ENCODE measurements around the gene TNS2. TPM values are rescaled to one million over a fixed set of nuclear protein-coding genes. Genes with fewer than 3 reads are reported as not detected.
"Not testable (repeated sequence)": the region's sequence is repeated elsewhere in the genome, so short reads cannot be mapped to it uniquely, and the experiment has no call there.

TNS2 gene, protein sequence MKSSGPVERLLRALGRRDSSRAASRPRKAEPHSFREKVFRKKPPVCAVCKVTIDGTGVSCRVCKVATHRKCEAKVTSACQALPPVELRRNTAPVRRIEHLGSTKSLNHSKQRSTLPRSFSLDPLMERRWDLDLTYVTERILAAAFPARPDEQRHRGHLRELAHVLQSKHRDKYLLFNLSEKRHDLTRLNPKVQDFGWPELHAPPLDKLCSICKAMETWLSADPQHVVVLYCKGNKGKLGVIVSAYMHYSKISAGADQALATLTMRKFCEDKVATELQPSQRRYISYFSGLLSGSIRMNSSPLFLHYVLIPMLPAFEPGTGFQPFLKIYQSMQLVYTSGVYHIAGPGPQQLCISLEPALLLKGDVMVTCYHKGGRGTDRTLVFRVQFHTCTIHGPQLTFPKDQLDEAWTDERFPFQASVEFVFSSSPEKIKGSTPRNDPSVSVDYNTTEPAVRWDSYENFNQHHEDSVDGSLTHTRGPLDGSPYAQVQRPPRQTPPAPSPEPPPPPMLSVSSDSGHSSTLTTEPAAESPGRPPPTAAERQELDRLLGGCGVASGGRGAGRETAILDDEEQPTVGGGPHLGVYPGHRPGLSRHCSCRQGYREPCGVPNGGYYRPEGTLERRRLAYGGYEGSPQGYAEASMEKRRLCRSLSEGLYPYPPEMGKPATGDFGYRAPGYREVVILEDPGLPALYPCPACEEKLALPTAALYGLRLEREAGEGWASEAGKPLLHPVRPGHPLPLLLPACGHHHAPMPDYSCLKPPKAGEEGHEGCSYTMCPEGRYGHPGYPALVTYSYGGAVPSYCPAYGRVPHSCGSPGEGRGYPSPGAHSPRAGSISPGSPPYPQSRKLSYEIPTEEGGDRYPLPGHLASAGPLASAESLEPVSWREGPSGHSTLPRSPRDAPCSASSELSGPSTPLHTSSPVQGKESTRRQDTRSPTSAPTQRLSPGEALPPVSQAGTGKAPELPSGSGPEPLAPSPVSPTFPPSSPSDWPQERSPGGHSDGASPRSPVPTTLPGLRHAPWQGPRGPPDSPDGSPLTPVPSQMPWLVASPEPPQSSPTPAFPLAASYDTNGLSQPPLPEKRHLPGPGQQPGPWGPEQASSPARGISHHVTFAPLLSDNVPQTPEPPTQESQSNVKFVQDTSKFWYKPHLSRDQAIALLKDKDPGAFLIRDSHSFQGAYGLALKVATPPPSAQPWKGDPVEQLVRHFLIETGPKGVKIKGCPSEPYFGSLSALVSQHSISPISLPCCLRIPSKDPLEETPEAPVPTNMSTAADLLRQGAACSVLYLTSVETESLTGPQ (N-terminal part only)
- total RNA-seq, result 1.7 and 18.3 TPM in 2 replicates

DNA sequence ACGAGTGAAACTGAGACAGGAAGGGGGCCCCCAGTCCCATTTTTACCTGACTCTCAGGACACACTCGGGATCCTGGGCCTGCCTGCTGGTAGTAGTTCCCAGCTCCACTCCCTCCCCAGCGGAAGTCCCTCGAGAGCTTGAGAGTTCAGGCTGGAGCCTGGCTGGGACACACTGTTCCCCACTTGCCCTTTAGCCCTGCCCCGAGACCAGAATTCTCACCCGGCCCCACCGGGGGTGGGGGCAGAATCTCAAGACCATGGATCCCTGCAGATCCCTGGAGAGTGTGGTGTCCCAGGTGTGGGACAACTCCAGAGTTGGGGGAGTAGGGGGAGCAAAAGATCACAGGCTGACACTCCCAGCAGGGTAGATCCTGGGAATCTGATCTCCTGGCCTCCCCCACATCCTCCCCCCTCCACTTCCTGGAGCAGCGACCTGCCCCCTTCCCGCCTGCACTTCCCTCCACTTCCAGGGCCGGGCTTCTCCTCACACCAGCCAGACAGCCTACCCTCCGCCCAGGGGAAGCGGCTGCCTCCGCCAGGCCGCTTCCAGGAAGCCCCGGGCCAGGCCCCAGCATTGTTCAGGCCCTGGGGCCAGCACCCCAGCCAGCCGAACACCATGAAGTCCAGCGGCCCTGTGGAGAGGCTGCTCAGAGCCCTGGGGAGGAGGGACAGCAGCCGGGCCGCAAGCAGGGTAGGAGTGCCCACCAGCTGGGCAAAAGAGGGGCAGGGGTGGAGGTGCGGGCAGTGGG is at the start of gene TNS2:
Gene TNS2, plus strand, starts transcription at position 495 of the 748 bp plus-strand sequence. Its CDS starts 121 bp downstream, at position 616.
- peak; percentile 36 for DNase-seq (ENCODE audit: low read depth)

GRCh38 chr12:53004178-53004577 is 45.7 kb upstream of the TNS2 start:
- DNase-seq (ENCODE audit: low read depth), result peak; percentile 69

GRCh38 chr12:53004582-53004981 is 45.3 kb upstream of the TNS2 start:
- no peak for DNase-seq (ENCODE audit: low read depth)

DNA sequence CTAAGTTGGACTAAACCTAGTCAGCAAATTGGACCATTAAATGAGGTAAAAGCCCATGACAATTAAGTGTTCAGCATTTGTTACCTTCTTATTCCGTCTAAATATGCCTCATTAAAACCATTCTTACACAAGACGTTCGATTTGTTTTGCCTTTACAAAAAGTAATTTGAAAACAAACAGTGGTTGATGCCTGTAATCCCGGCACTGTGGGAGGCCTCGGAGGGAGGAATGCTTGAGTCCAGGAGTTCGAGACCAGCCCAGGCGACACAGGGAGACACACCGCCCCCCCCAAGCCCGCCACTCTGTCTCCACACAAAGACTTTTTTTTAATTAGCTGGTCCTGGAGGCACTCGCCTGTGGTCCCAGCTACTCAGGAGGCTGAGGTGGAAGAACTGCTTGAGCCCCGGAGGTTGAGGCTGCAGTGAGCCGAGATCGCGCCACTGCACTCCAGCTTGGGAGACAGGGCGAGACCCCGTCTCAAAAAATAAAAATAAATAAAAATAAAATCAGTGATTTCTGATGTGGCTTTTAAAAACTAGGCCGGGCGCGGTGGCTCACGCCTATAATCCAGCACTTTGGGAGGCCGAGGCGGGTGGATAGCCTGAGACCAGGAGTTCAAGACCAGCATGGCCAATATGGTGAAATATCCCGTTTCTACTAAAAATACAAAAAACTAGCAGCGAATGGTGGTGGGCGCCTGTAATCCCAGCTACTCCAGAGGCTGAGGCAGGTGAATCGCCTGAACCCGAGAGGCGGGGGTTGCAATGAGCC is 44.5 kb upstream of the TNS2 start:
- DNase-seq (ENCODE audit: low read depth), result no peak

DNA sequence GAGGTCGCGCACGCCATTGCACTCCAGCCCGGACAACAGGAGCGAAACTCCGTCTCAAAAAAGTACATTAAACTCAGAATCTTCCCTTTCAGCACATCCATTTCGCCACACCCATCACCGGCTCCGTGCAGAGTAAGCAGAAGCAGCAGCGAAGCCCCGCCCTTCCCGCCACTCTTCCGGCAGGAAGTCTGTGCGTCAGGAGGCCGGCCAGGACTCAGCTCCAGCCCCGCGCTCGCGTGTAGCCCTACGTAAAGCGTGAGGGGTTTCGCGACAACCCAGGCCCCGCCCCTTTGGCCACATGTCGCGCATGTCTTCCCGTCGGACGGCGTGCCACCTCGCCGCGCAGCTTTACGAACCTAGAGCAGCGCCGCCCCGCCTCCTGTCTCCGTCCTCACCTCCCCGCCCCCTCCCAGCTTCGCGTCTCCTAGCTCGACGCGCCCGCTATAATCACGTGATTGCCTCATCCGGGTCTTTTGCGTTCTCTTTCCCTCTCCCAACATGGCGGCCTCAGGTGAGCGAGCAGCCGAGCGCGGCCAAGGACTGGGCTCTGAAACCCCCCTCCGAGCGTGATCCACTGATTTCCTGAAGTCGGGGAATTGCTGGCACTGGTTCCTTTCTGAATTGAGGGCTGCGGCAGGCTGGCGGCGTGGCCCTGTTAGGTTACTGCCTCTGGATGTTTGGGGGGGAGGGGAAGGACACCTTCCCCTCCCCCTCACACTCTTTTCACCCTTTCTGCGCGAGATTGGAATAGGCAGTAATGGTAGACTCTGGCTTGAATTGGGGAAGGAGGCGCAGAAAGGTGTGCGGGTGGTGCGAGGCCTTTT is 43.7 kb upstream of the TNS2 start, which contains the start of gene EIF4B:
Gene EIF4B, plus strand, starts transcription at position 471 of the 824 bp plus-strand sequence. Its CDS starts 28 bp downstream, at position 499.
- peak; percentile 96 for DNase-seq (ENCODE audit: low read depth)

- DNase-seq (ENCODE audit: low read depth), result peak; percentile 32
These were observed 43.0 kb upstream of the TNS2 start for GRCh38 chr12:53006810-53007309.

GRCh38 chr12:53007343-53007742 is 42.5 kb upstream of the TNS2 start:
- no peak for DNase-seq (ENCODE audit: low read depth)

DNA sequence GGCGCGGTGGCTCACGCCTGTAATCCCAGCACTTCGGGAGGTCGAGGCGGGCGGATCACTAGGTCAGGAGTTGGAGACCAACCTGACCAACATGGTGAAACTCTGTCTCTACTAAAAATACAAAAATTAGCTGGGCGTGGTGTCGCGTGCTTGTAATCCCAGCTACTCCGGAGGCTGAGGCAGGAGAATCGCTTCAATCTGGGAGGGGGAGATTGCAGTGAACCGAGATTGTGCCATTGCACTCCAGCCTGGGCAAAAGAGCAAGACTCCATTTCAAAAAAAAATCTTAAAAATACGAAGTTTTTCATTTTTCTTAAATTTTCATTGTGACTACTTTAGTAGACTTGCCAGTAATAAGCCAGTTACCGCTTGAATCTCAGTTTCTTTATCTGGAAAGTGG is 41.1 kb upstream of the TNS2 start:
- not testable (repeated sequence) for DNase-seq (ENCODE audit: low read depth)

DNA sequence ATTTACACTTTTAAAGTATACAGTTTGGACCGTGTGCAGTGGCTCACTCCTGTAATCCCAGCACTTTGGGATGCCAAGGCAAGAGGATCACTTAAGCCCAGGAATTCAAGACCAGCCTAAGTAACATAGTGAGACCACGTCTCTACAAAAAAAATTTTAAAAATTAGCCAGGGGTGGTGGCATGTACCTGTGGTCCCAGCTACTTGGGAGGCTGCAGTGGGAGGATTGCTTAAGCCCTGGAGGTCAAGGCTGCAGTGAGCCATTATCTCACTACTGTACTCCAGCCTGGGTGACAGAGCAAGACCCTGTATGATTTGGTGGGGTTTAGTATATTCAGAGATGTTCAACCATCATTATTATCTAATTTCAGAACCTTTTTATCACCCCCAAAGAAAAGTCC is 38.9 kb upstream of the TNS2 start:
- no peak for DNase-seq (ENCODE audit: low read depth)

- DNase-seq (ENCODE audit: low read depth), result no peak
These were observed 38.0 kb upstream of the TNS2 start for GRCh38 chr12:53011889-53012288.

DNA sequence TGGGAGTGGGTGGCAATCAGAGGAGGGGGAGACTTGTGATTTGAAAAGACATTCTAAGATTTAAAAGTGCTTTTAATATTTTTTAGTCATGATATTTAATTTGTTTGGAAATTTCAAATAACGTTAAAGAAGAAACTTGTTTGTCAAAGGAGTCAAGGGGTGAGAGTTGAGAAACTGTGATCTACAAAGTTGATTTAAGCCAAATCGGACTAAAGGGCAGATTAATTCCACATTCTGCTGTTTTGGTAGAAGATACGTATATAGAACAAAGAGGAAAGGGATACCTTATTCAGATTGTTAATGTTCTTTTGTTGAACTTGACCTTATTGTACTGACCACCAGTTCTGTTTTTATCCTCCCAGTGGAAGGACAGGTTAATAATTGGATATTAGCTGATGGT is 36.9 kb upstream of the TNS2 start:
- no peak for DNase-seq (ENCODE audit: low read depth)

DNA sequence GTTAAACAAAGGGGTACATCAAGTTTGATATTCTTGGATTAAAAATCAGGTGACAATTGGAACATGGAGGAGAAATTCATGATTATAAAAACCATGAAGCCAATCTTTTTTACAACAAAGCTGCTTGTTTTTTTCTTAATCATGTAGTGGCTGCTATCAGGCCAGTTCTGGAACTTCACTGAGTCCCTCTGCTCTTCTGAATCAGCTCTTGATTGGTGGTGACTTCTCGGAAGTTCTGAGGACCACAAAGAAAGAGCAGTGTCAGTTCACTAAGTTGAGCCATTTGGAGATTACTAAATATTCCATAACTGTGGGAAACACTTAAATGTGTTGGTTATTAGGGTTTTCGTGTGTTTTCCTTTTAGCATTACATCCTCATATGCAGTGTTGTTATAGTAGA is 35.2 kb upstream of the TNS2 start:
- no peak for DNase-seq (ENCODE audit: low read depth)

GRCh38 chr12:53025250-53025649 is 24.6 kb upstream of the TNS2 start:
- DNase-seq (ENCODE audit: low read depth), result no peak

DNA sequence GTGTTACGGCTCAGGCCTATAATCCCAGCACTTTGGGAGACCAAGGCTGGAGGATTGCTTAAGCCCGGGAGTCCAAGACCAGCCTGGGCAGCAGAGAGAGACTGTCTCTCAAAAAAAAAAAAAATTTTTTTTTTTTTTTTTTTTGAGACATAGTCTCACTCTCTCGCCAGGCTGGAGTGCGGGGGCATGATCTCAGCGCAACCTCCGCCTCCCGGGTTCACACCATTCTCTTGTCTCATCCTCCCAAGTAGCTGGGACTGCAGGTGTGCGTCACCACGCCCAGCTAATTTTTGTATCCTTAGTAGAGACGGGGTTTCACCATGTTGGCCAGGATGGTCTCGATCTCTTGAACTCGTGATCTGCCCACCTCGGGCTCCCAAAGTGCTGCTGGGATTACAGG is 22.9 kb upstream of the TNS2 start:
- DNase-seq (ENCODE audit: low read depth), result not testable (repeated sequence)

- DNase-seq (ENCODE audit: low read depth), result no peak
These were observed 18.2 kb upstream of the TNS2 start for GRCh38 chr12:53031616-53032015.

GRCh38 chr12:53033832-53034231 is 16.0 kb upstream of the TNS2 start:
- not testable (repeated sequence) for DNase-seq (ENCODE audit: low read depth)

DNA sequence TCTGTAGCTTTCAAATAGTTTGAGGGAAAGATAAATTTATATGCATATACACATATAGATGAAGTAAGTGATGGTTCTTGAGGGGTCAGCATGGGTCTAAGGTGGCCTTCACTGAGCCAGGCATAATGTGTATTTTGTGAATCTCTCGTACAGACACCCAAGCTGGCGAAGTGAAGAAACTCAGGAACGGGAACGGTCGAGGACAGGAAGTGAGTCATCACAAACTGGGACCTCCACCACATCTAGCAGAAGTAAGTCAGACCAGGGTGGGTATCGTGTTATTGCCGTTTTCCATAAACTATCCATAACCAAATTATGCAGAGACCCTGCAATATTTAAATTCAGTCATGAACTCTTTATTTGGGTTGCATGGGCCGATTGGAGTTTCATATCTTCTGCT is 15.4 kb upstream of the TNS2 start:
- DNase-seq (ENCODE audit: low read depth), result no peak

DNA sequence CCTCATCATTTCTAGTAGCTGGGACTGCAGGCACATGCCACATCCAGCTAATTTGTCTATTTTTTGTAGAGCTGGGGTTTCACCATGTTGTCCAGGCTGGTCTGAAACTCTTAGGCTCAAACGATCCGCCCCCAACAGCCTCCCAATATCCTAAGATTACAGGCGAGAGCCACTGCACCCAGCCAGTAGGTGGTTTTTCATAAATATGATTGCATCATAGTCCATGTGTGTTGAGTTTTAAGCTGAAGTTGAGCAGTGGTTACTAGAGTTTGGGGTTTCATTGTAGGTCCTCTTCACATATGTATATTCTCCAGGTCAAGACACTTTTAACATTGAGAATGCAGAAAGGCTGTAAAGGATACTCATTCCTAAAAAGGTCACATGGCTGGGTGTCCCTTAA is 13.1 kb upstream of the TNS2 start:
- DNase-seq (ENCODE audit: low read depth), result no peak

GRCh38 chr12:53039851-53040250 is 10.0 kb upstream of the TNS2 start:
- no peak for DNase-seq (ENCODE audit: low read depth)

Data from renal cortical epithelial cell (primary cell).